Keratinocyte (primary cell): Measurements from ENCODE around the gene B3GALT6. TPM values are rescaled to one million over a fixed set of nuclear protein-coding genes. Genes with fewer than 3 reads are reported as not detected.
A peak's percentile ranks its signal among the peaks of the same experiment; 100 is the strongest.

Experiments used
- DNase-seq: peaks from one replicate; pipeline ENCODE4 v3.0.0-alpha.2; 2011; ENCODE audit warnings: low read depth, missing footprints, low spot score
- FAIRE-seq: peaks from 2 replicates; lab custom pipeline; 2011; peaks lifted over from hg19 to GRCh38; lab: Jason Lieb, UNC
- H2AFZ ChIP-seq: 2 replicates; pipeline ENCODE4 v1.6.0; 2012; ENCODE audit warnings: low read length, control low read depth, inconsistent platforms; ENCODE audit not compliant: control insufficient read depth
- H3K27ac ChIP-seq: 2 replicates; pipeline ENCODE4 v1.5.1; 2011; ENCODE audit warnings: low read length; ENCODE audit not compliant: control insufficient read depth, insufficient read depth
- H3K27me3 ChIP-seq: 3 replicates; pipeline ENCODE4 v1.6.0; 2011; ENCODE audit warnings: low read length; ENCODE audit not compliant: control insufficient read depth, insufficient read depth; ENCODE audit errors: extremely low read depth
- H3K36me3 ChIP-seq, 2 experiments: 2 replicates in 1 of 2; 3 replicates in 1 of 2; pipeline ENCODE4 v1.5.1; 2011; ENCODE audit warnings: low read length in 2 of 2, mild to moderate bottlenecking in 1 of 2; ENCODE audit not compliant: control insufficient read depth in 2 of 2, insufficient read depth in 2 of 2; ENCODE audit errors: extremely low read depth in 1 of 2
- H3K4me1 ChIP-seq: 3 replicates; pipeline ENCODE4 v1.5.1; 2011; ENCODE audit warnings: low read length; ENCODE audit not compliant: control insufficient read depth, insufficient read depth; ENCODE audit errors: extremely low read depth
- H3K4me2 ChIP-seq: 3 replicates; pipeline ENCODE4 v1.6.0; 2011; ENCODE audit warnings: low read depth, low read length; ENCODE audit not compliant: control insufficient read depth, insufficient read depth; ENCODE audit errors: extremely low read depth
- H3K4me3 ChIP-seq, 3 experiments: fragments of 200-600 bp in 1 of 3; sonication (generic) in 1 of 3; 2 replicates in 2 of 3; 3 replicates in 1 of 3; pipeline ENCODE4 v1.5.1; 2011 to 2016; ENCODE audit warnings: low read length in 3 of 3, mild to moderate bottlenecking in 3 of 3, control low read depth in 2 of 3, inconsistent platforms in 1 of 3, low read depth in 1 of 3, mixed read lengths in 1 of 3, mixed run types in 1 of 3, moderate library complexity in 1 of 3; ENCODE audit not compliant: control insufficient read depth in 2 of 3, insufficient read depth in 2 of 3; ENCODE audit errors: extremely low read depth in 1 of 3
- H3K79me2 ChIP-seq: 2 replicates; pipeline ENCODE4 v1.6.0; 2012; ENCODE audit warnings: low read length; ENCODE audit not compliant: control insufficient read depth, insufficient read depth
- H3K9ac ChIP-seq: 3 replicates; pipeline ENCODE4 v1.6.0; 2011; ENCODE audit warnings: low read length; ENCODE audit not compliant: control insufficient read depth, insufficient read depth; ENCODE audit errors: extremely low read depth
- H3K9me1 ChIP-seq: 3 replicates; pipeline ENCODE4 v1.6.0; 2011; ENCODE audit warnings: low read length; ENCODE audit not compliant: control insufficient read depth, insufficient read depth; ENCODE audit errors: extremely low read depth
- H3K9me3 ChIP-seq: 2 replicates; pipeline ENCODE4 v1.5.1; 2012; ENCODE audit warnings: low read depth, low read length; ENCODE audit not compliant: control insufficient read depth
- H4K20me1 ChIP-seq: 3 replicates; pipeline ENCODE4 v1.6.0; 2011; ENCODE audit warnings: low read length; ENCODE audit not compliant: control insufficient read depth, insufficient read depth; ENCODE audit errors: extremely low read depth
- EZH2 ChIP-seq: IDR thresholded peaks from one replicate; pipeline ENCODE4 v1.6.1; 2012; ENCODE audit warnings: inconsistent platforms, mild to moderate bottlenecking, low read length, moderate library complexity
- dilution Hi-C: fragments of 300-500 bp; cut with MboI; formaldehyde crosslinking; loops from one replicate; pipeline ENCODE4 v1.7.0; 2020; ENCODE audit warnings: low sequenced_read_pairs; ENCODE audit not compliant: extremely low pct_ligation_motif_present
- polyA plus RNA-seq, 5 experiments: library from polyadenylated mRNA; depleted of rRNA in 3 of 5; stranded (reverse) in 3 of 5; stranded (forward) in 1 of 5; unstranded in 1 of 5; fragments of >200 nt; gene quantifications; 1 replicate in 1 of 5; 2 replicates in 3 of 5; 3 replicates in 1 of 5; pipeline versions ENCODE4 v1.2.1 to v1.2.3, GENCODE V29; 2011 to 2012; ENCODE audit warnings: missing spikeins in 2 of 5, low read depth in 1 of 5, low replicate concordance in 1 of 5
- TF ChIP-seq, protein P1 (sequence below), 3 experiments: IDR thresholded peaks in 1 of 3; conservative IDR thresholded peaks in 1 of 3; optimal IDR thresholded peaks in 1 of 3; 2 replicates in 2 of 3; 3 replicates in 1 of 3; pipeline versions ENCODE3 to v1.5.1; 2011; ENCODE audit warnings: low read length in 3 of 3, mild to moderate bottlenecking in 3 of 3, moderate library complexity in 2 of 3, control low read depth in 1 of 3, inconsistent platforms in 1 of 3; ENCODE audit not compliant: insufficient read depth in 2 of 3; ENCODE audit errors: extremely low read depth in 1 of 3

Gene B3GALT6
- polyA plus RNA-seq, 1 donor (not counting 4 experiments of a cell fraction or from before 2014, with no cell fraction given) = 6.8 TPM

DNA sequence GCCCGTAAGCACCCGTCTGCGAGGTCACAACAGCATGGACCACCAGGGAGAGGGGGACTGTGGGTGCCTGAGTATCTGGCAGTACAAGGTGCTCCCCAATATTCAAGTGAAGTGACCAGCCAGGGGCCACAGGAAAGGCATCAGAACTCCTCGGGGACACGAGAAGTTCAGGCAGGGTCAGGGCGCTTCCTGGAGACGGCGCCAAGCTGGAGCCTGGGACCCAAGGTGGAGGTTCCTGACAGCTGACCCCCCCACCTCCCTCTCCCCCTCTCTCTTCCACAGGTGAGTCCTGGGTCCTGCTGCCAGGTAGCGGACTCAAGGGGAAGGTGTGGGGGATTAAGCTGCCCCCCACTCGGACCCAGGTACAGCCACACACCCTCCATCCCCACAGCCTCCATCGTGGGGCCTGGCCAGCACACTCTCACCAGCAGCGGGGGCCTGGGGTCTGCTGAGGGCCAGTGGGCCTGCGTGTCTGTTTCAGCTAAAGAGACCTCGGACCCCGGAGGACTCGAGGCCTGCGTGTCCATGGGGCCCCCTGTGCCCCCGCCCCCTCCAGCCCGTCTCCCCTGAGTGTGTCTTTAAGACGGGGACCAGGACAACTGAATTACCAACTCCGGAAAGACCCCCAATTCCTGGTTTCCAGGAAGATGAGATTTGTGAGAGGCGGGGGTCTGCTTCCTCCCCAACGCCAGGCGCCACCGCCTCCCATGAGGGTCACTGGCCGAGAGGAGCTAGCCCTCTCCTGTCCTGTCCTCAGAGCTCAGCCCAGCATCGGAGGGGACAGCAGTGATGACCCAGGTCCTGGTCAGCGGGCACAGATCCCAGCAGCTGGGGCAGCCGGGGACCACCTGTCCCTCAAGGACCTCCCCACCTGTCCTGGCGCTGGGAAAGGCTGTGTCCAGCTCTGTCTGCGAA, 31.8 kb upstream of the B3GALT6 start:
- Histone ChIP-seq H3K9me3 (no peaks in the 10 kb centered on the region), H2AFZ (no peak overlapping the region), H3K79me2 (no peaks in the 10 kb centered on the region), H3K9me1 (no peaks in the 10 kb centered on the region), H3K36me3 (no peaks in the 10 kb centered on the region), H3K4me3 (no peak overlapping the region), H3K4me1 (peaks cover 3% of the 10 kb centered on the region), H3K27ac (no peak overlapping the region), H3K4me2 (no peak overlapping the region), H3K27me3 (peaks cover 19% of the 10 kb centered on the region), H4K20me1 (no peaks in the 10 kb centered on the region), H3K9ac (no peak overlapping the region)
- no peak for FAIRE-seq
- TF ChIP-seq, protein P1, sequence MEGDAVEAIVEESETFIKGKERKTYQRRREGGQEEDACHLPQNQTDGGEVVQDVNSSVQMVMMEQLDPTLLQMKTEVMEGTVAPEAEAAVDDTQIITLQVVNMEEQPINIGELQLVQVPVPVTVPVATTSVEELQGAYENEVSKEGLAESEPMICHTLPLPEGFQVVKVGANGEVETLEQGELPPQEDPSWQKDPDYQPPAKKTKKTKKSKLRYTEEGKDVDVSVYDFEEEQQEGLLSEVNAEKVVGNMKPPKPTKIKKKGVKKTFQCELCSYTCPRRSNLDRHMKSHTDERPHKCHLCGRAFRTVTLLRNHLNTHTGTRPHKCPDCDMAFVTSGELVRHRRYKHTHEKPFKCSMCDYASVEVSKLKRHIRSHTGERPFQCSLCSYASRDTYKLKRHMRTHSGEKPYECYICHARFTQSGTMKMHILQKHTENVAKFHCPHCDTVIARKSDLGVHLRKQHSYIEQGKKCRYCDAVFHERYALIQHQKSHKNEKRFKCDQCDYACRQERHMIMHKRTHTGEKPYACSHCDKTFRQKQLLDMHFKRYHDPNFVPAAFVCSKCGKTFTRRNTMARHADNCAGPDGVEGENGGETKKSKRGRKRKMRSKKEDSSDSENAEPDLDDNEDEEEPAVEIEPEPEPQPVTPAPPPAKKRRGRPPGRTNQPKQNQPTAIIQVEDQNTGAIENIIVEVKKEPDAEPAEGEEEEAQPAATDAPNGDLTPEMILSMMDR (optimal IDR thresholded peaks at IDR 0.05 in 1 of 3, IDR thresholded peaks at IDR 0.05 in 1 of 3, conservative IDR thresholded peaks at IDR 0.05 in 1 of 3; ENCODE audit: extremely low read depth in 1 of 3, insufficient read depth in 2 of 3, low read length in 3 of 3) = no peak
- no peak for TF ChIP-seq EZH2
- dilution Hi-C loops = no loop called here
- no peak for DNase-seq

DNA sequence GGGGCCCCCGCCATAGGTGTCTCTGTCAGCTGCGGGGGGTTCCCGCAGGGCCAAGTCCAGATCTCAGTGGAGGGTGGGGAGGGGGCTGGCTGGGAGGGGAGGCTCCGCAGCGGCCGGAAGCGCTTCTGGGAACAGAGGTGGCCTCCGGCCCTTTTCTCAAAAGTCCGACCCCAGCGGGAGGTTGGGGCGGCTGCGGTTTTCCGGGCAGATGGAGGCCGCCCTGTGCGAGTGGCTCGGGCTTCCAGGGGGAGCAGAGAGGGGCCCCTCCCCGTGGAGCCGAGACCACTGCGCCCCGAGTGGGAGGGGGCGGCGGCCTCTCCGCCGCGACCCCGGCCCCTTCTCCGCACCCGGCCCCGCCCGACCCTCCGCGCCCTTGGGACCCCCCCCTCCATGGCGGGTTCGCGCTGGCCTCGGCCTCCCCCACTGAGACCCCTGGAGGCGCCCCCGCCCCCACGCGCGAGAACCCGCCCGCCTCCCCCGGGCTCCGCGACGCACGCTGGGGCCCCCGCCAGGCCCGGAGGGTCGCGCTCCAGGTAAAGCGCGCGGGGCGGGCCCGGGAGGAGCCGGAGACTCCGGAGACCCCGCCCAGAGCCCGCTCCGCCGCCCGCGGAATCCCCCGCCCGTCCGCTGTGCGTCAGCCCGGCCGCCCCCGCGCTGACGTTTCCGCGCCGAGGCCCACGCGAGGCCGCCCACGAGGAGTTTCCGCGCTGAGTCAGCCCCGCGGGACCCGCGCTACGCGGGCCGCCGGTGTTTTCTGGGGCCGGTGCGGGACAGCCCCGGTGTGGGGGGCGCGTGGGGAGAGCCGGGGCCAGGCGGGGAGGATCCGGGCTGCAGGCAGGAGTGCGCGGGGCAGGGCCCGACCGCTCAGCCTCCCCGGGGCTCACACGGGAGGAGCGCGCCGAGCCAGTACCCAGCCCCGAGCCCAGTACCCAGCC, 30.9 kb upstream of the B3GALT6 start:
- peaks cover 3% of the 10 kb centered on the region for H3K4me1 ChIP-seq
- dilution Hi-C loops = no loop called here
- H3K27ac ChIP-seq = no peak overlapping the region
- TF ChIP-seq EZH2 = no peak
- TF ChIP-seq, protein P1 (optimal IDR thresholded peaks at IDR 0.05 in 1 of 3, IDR thresholded peaks at IDR 0.05 in 1 of 3, conservative IDR thresholded peaks at IDR 0.05 in 1 of 3; ENCODE audit: extremely low read depth in 1 of 3, insufficient read depth in 2 of 3, low read length in 3 of 3) = no peak
- H3K9me3 ChIP-seq = no peaks in the 10 kb centered on the region
- H2AFZ ChIP-seq = no peak overlapping the region
- H4K20me1 ChIP-seq = no peaks in the 10 kb centered on the region
- peak overlapping the region; percentile 48 for H3K4me2 ChIP-seq
- H3K27me3 ChIP-seq = peaks cover 29% of the 10 kb centered on the region
- peak overlapping the region in 2 of 3 experiments; percentile 22 to 33 for H3K4me3 ChIP-seq
- DNase-seq (no peak), FAIRE-seq (no peak)
- no peaks in the 10 kb centered on the region for H3K9me1 ChIP-seq
- H3K79me2 ChIP-seq = no peaks in the 10 kb centered on the region
- H3K9ac ChIP-seq = peak overlapping the region; percentile 37
- no peaks in the 10 kb centered on the region for H3K36me3 ChIP-seq
